NCI-H226 (cell line): ENCODE measurements around the gene FBXO30.
A peak's percentile ranks its signal among the peaks of the same experiment; 100 is the strongest.

Experiments
- DNase-seq: peaks from one replicate; pipeline ENCODE4 v3.0.0-alpha.2; 2015

The FBXO30 gene

GRCh38 chr6:145815309-145816274 lies 997 bp upstream of the FBXO30 start:
- DNase-seq: no peak

GRCh38 chr6:145814035-145814500 lies 527 bp downstream of the FBXO30 start:
- peak; percentile 28 for DNase-seq

GRCh38 chr6:145813285-145814034 lies 1.1 kb downstream of the FBXO30 start:
- DNase-seq: peak; percentile 5

- DNase-seq: no peak
These were observed 2.9 kb downstream of the FBXO30 start for GRCh38 chr6:145811741-145812140.

GRCh38 chr6:145809785-145810184 lies 4.8 kb downstream of the FBXO30 start:
- DNase-seq: peak; percentile 19

GRCh38 chr6:145809211-145809610 lies 5.4 kb downstream of the FBXO30 start:
- DNase-seq: no peak

GRCh38 chr6:145808239-145808638 lies 6.4 kb downstream of the FBXO30 start:
- DNase-seq: no peak

GRCh38 chr6:145802141-145802540 lies 12.5 kb downstream of the FBXO30 start:
- DNase-seq: no peak

- no peak for DNase-seq
These were observed 13.6 kb downstream of the FBXO30 start for GRCh38 chr6:145801021-145801420.

GRCh38 chr6:145798530-145798929 lies 16.1 kb downstream of the FBXO30 start:
- no peak for DNase-seq

GRCh38 chr6:145789443-145789842 lies 25.2 kb downstream of the FBXO30 start:
- no peak for DNase-seq

GRCh38 chr6:145787688-145788087 lies 26.9 kb downstream of the FBXO30 start:
- no peak for DNase-seq

- DNase-seq: no peak
These were observed 29.9 kb downstream of the FBXO30 start for GRCh38 chr6:145784683-145785082.

- no peak for DNase-seq
These were observed 30.8 kb downstream of the FBXO30 start for GRCh38 chr6:145783796-145784195.

GRCh38 chr6:145772846-145773245 lies 41.7 kb downstream of the FBXO30 start:
- no peak for DNase-seq

- no peak for DNase-seq
These were observed 49.1 kb downstream of the FBXO30 start for GRCh38 chr6:145765449-145765848.

- DNase-seq: no peak
These were observed 50.9 kb downstream of the FBXO30 start for GRCh38 chr6:145763742-145764141.

- no peak for DNase-seq
These were observed 53.0 kb downstream of the FBXO30 start for GRCh38 chr6:145761584-145761983.

- DNase-seq: no peak
These were observed 56.5 kb downstream of the FBXO30 start for GRCh38 chr6:145758113-145758512.

- DNase-seq: peak; percentile 86
These were observed 58.4 kb downstream of the FBXO30 start for GRCh38 chr6:145756170-145756662.

- DNase-seq: no peak
These were observed 58.9 kb downstream of the FBXO30 start for GRCh38 chr6:145755682-145756081.

GRCh38 chr6:145752638-145753037 lies 62.0 kb downstream of the FBXO30 start:
- DNase-seq: no peak

GRCh38 chr6:145749632-145750031 lies 65.0 kb downstream of the FBXO30 start:
- peak; percentile 65 for DNase-seq

- no peak for DNase-seq
These were observed 68.7 kb downstream of the FBXO30 start for GRCh38 chr6:145745861-145746260.
